IMR-90 (cell line): Measurements from ENCODE around the gene MEGF11. TPM values are rescaled to one million over a fixed set of nuclear protein-coding genes. Genes with fewer than 3 reads are reported as not detected.

ENCODE experiments used
- ATAC-seq: fragments of 200-7000 bp; cut with Tn5 transposase; 2 replicates; pipeline ENCODE4 v1.9.1; 2020; ENCODE audit warnings: low read depth, mild to moderate bottlenecking, moderate library complexity
- BruUV-seq: library from RNA; stranded (reverse); fragments of 400-500 nt; replicated peaks from 2 replicates; lab custom pipeline; 2021; lab: Mats Ljungman, UMichigan
- CTCF ChIA-PET: fragments of 300-600 bp; formaldehyde crosslinking; extraction: SDS; loops from one replicate; lab custom pipeline; 2021; ENCODE audit warnings: antibody characterized with exemption; lab: Yijun Ruan, JAX
- POLR2A ChIA-PET: fragments of 300-600 bp; sonication (Branson Sonifier 250); formaldehyde crosslinking; loops from one replicate; lab custom pipeline; 2022; ENCODE audit warnings: antibody characterized with exemption; ENCODE audit not compliant: unreplicated experiment; lab: Charles Lee
- DNase-seq: peaks from one replicate; pipeline ENCODE4 v3.0.0; 2013
- H2AFZ ChIP-seq: replicated peaks from 2 replicates; pipeline ENCODE3; 2013; ENCODE audit warnings: low read length, mild to moderate bottlenecking; ENCODE audit not compliant: poor library complexity
- H2AK5ac ChIP-seq: 2 replicates; pipeline ENCODE4 v1.6.1; 2013; ENCODE audit warnings: low read depth, low read length, inconsistent platforms
- H2AK9ac ChIP-seq: replicated peaks from 2 replicates; pipeline ENCODE3; 2013; ENCODE audit warnings: mild to moderate bottlenecking, low read depth, low read length, moderate library complexity; ENCODE audit not compliant: poor library complexity
- H2BK120ac ChIP-seq: 2 replicates; pipeline ENCODE4 v1.6.1; 2013; ENCODE audit warnings: low read depth, low read length, inconsistent platforms
- H2BK15ac ChIP-seq: 3 replicates; pipeline ENCODE4 v1.6.1; 2013; ENCODE audit warnings: low read depth, low read length, inconsistent platforms
- H2BK20ac ChIP-seq: 2 replicates; pipeline ENCODE4 v1.6.1; 2013; ENCODE audit warnings: low read depth, mild to moderate bottlenecking, inconsistent platforms, low read length, moderate library complexity
- H2BK5ac ChIP-seq: 2 replicates; pipeline ENCODE4 v1.6.1; 2013; ENCODE audit warnings: mild to moderate bottlenecking, low read depth, low read length, inconsistent platforms; ENCODE audit not compliant: poor library complexity, severe bottlenecking
- H3K14ac ChIP-seq: replicated peaks from 2 replicates; pipeline ENCODE4 v1.6.1; 2013; ENCODE audit warnings: low read depth, low read length, inconsistent platforms
- H3K18ac ChIP-seq: 2 replicates; pipeline ENCODE4 v1.6.1; 2013; ENCODE audit warnings: low read depth, low read length, control low read depth
- H3K23ac ChIP-seq: 2 replicates; pipeline ENCODE4 v1.6.1; 2013; ENCODE audit warnings: low read depth, low read length, inconsistent platforms
- H3K27ac ChIP-seq: 2 replicates; pipeline ENCODE4 v1.5.1; 2013; ENCODE audit warnings: mild to moderate bottlenecking, control low read depth, low read length; ENCODE audit not compliant: insufficient read depth
- H3K27me3 ChIP-seq: 2 replicates; pipeline ENCODE4 v1.6.1; 2013; ENCODE audit warnings: low read length; ENCODE audit not compliant: control insufficient read depth, insufficient read depth
- H3K36me3 ChIP-seq: 2 replicates; pipeline ENCODE4 v1.6.1; 2013; ENCODE audit warnings: low read length, mixed read lengths; ENCODE audit not compliant: control insufficient read depth, insufficient read depth
- H3K4ac ChIP-seq: 2 replicates; pipeline ENCODE4 v1.6.1; 2013; ENCODE audit warnings: low read depth, low read length, inconsistent platforms
- H3K4me1 ChIP-seq: 2 replicates; pipeline ENCODE4 v1.6.1; 2013; ENCODE audit warnings: low read length, mixed read lengths; ENCODE audit not compliant: control insufficient read depth, insufficient read depth
- H3K4me2 ChIP-seq: 2 replicates; pipeline ENCODE4 v1.6.1; 2013; ENCODE audit warnings: low read depth, mild to moderate bottlenecking, control low read depth, low read length, moderate library complexity
- H3K4me3 ChIP-seq: 2 replicates; pipeline ENCODE4 v1.5.1; 2013; ENCODE audit warnings: low read depth, mild to moderate bottlenecking, control low read depth, low read length, moderate library complexity; ENCODE audit not compliant: insufficient read depth
- H3K56ac ChIP-seq: 2 replicates; pipeline ENCODE4 v1.6.1; 2013; ENCODE audit warnings: low read length, inconsistent platforms; ENCODE audit not compliant: insufficient read depth; ENCODE audit errors: extremely low read depth
- H3K79me1 ChIP-seq, 2 experiments: 2 replicates each; pipeline ENCODE4 v1.6.1; 2013; ENCODE audit warnings: low read length in 2 of 2, inconsistent platforms in 1 of 2, low read depth in 1 of 2
- H3K9ac ChIP-seq: 2 replicates; pipeline ENCODE4 v1.6.1; 2013; ENCODE audit warnings: low read depth, low read length, control low read depth
- H3K9me1 ChIP-seq: 2 replicates; pipeline ENCODE4 v1.6.1; 2013; ENCODE audit warnings: low read length, inconsistent platforms; ENCODE audit not compliant: insufficient read depth
- H3K9me3 ChIP-seq: 2 replicates; pipeline ENCODE4 v1.6.1; 2013; ENCODE audit warnings: low read length; ENCODE audit not compliant: control insufficient read depth, insufficient read depth
- H4K20me1 ChIP-seq: 2 replicates; pipeline ENCODE4 v1.6.1; 2013; ENCODE audit warnings: low read length, inconsistent platforms; ENCODE audit not compliant: insufficient read depth
- H4K5ac ChIP-seq: 2 replicates; pipeline ENCODE4 v1.6.1; 2013; ENCODE audit warnings: mild to moderate bottlenecking, low read depth, low read length, control low read depth
- H4K8ac ChIP-seq, 2 experiments: 2 replicates each; pipeline ENCODE4 v1.6.1; 2013; ENCODE audit warnings: low read depth in 2 of 2, low read length in 2 of 2, control low read depth in 1 of 2, inconsistent platforms in 1 of 2
- H4K91ac ChIP-seq: 2 replicates; pipeline ENCODE4 v1.6.1; 2013; ENCODE audit warnings: low read depth, low read length, inconsistent platforms; ENCODE audit not compliant: insufficient read depth
- BHLHE40 ChIP-seq: fragments of 150-350 bp; IDR thresholded peaks from 2 replicates; pipeline ENCODE4 v1.6.1; 2016; ENCODE audit warnings: mild to moderate bottlenecking, low read depth, low read length
- CHD1 ChIP-seq: IDR thresholded peaks from 2 replicates; pipeline ENCODE4 v1.6.1; 2012; ENCODE audit warnings: low read depth, low read length, improper control_type of control experiment
- FOS ChIP-seq: fragments of 150-350 bp; IDR thresholded peaks from 2 replicates; pipeline ENCODE4 v1.6.1; 2016; ENCODE audit warnings: low read depth, low read length
- POLR2A ChIP-seq: IDR thresholded peaks from 2 replicates; pipeline ENCODE4 v1.6.1; 2012; ENCODE audit warnings: mild to moderate bottlenecking, low read depth, low read length
- SMC3 ChIP-seq: fragments of 150-350 bp; IDR thresholded peaks from 2 replicates; pipeline ENCODE4 v1.6.1; 2016; ENCODE audit warnings: low read depth, mild to moderate bottlenecking, antibody characterized with exemption, low read length, moderate library complexity
- WGBS, 2 experiments: methylation state at CpG; one replicate each; pipeline versions ENCODE4 v1.1.5 to v1.1.7; 2013; ENCODE audit warnings: missing lambda C conversion rate in 2 of 2; ENCODE audit not compliant: insufficient read length in 1 of 2; ENCODE audit errors: extremely low coverage in 2 of 2; 5-methylcytosine and 5-hydroxymethylcytosine counted together
- dilution Hi-C: fragments of 300-500 bp; cut with HindIII; formaldehyde crosslinking; loops from one replicate; pipeline ENCODE4 v1.14.3; 2018; ENCODE audit warnings: low sequenced_read_pairs; ENCODE audit not compliant: unreplicated experiment
- in situ Hi-C: fragments of 300-500 bp; cut with MboI; formaldehyde crosslinking; loops from 3 replicates; pipeline ENCODE4 v1.14.3; 2019; ENCODE audit warnings: low sequenced_read_pairs, inconsistent platforms, mixed read lengths
- intact Hi-C: fragments of 100-400 bp; cut with micrococcal nuclease; formaldehyde crosslinking; loops from 2 replicates; pipeline ENCODE4 v1.10.0; 2022
- polyA plus RNA-seq, 3 experiments: library from polyadenylated mRNA; depleted of rRNA; stranded (reverse); fragments of >200 nt; gene quantifications; 2 replicates each; pipeline ENCODE4 v1.2.3, GENCODE V29; 2012; ENCODE audit warnings: low replicate concordance in 1 of 3
- total RNA-seq: library from RNA; depleted of rRNA; stranded (reverse); fragments of >200 nt; gene quantifications from 2 replicates; pipeline ENCODE4 v1.2.3, GENCODE V29; 2012
- TF ChIP-seq, protein P1 (sequence below): conservative IDR thresholded peaks from 2 replicates; pipeline ENCODE4 v1.5.1; 2012; ENCODE audit warnings: mild to moderate bottlenecking, low read depth, low read length, improper control_type of control experiment

MEGF11 gene
- total and polyA plus RNA-seq, 2 of the 4 experiments (the other 2 are of a cell fraction), result not detected

GRCh38 chr15:66008940-66009562 is 244.5 kb downstream of the MEGF11 start:
- ATAC-seq, result no peak
- WGBS, 2 experiments, result no CpG with 5 or more reads among the region's 3 CpGs
- H4K91ac ChIP-seq, result no peak overlapping the region
- POLR2A ChIA-PET, result no interaction called here
- no peaks in the 10 kb centered on the region for H3K4me1 ChIP-seq
- no peaks in the 10 kb centered on the region for H4K20me1 ChIP-seq
- no peaks in the 10 kb centered on the region for H3K36me3 ChIP-seq
- dilution Hi-C loops, result no loop called here
- H3K14ac ChIP-seq, result no peak overlapping the region
- H4K5ac ChIP-seq, result no peak overlapping the region
- no peak overlapping the region for H2BK20ac ChIP-seq
- DNase-seq, result no peak
- no peak overlapping the region for H3K18ac ChIP-seq
- no peak overlapping the region for H3K4me2 ChIP-seq
- no peak overlapping the region for H3K27ac ChIP-seq
- no peak overlapping the region for H2AK9ac ChIP-seq
- BruUV-seq, result no TSS peak
- no peak overlapping the region for H3K56ac ChIP-seq
- H2AFZ ChIP-seq, result no peak overlapping the region
- H3K27me3 ChIP-seq, result 0 out of 2 replicates have a peak, but pooled peaks cover 1% of the 10 kb centered on the region
- no peak overlapping the region for H2BK5ac ChIP-seq
- no peak overlapping the region for H3K4me3 ChIP-seq
- CTCF ChIA-PET, result no interaction called here
- in situ Hi-C loops, result no loop called here
- H2AK5ac ChIP-seq, result no peak overlapping the region
- no peak overlapping the region for H2BK120ac ChIP-seq
- H3K9me1 ChIP-seq, result no peaks in the 10 kb centered on the region
- no peak overlapping the region for H4K8ac ChIP-seq
- intact Hi-C loops, result no loop called here
- no peak overlapping the region for H3K4ac ChIP-seq
- H2BK15ac ChIP-seq, result no peak overlapping the region
- TF ChIP-seq BHLHE40 (no peak), CHD1 (no peak), FOS (no peak), SMC3 (no peak), POLR2A (no peak)
- TF ChIP-seq, protein P1, sequence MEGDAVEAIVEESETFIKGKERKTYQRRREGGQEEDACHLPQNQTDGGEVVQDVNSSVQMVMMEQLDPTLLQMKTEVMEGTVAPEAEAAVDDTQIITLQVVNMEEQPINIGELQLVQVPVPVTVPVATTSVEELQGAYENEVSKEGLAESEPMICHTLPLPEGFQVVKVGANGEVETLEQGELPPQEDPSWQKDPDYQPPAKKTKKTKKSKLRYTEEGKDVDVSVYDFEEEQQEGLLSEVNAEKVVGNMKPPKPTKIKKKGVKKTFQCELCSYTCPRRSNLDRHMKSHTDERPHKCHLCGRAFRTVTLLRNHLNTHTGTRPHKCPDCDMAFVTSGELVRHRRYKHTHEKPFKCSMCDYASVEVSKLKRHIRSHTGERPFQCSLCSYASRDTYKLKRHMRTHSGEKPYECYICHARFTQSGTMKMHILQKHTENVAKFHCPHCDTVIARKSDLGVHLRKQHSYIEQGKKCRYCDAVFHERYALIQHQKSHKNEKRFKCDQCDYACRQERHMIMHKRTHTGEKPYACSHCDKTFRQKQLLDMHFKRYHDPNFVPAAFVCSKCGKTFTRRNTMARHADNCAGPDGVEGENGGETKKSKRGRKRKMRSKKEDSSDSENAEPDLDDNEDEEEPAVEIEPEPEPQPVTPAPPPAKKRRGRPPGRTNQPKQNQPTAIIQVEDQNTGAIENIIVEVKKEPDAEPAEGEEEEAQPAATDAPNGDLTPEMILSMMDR, result no peak
- no peak overlapping the region for H3K9ac ChIP-seq
- H3K9me3 ChIP-seq, result no peaks in the 10 kb centered on the region
- no peaks in the 10 kb centered on the region for H3K79me1 ChIP-seq
- H3K23ac ChIP-seq, result no peak overlapping the region
